K562 (cell line): ENCODE results near the gene CXCL17.
"Not testable (repeated sequence)": the region's sequence is repeated elsewhere in the genome, so short reads cannot be mapped to it uniquely, and the experiment has no call there.

Source experiments
- ARHGAP35 ChIP-seq: fragments of 450-650 bp; IDR thresholded peaks from 2 replicates; pipeline ENCODE4 v1.6.1; 2018; ENCODE audit not compliant: partially characterized antibody
- EGR1 ChIP-seq: fragments of 450-650 bp; conservative IDR thresholded peaks from 2 replicates; pipeline ENCODE4 v1.6.1; 2017; ENCODE audit warnings: mild to moderate bottlenecking
- FOXJ3 ChIP-seq: sonication (generic); formaldehyde crosslinking; IDR thresholded peaks from 2 replicates; pipeline ENCODE4 v1.4.0; 2020; ENCODE audit warnings: mild to moderate bottlenecking, missing genetic modification reagents
- SMARCE1 ChIP-seq: fragments of 450-650 bp; IDR thresholded peaks from 2 replicates; pipeline ENCODE4 v1.7.1; 2016; ENCODE audit warnings: mild to moderate bottlenecking

GRCh38 chr19:42485036-42485435 lies 42.3 kb upstream of the CXCL17 start:
- TF ChIP-seq SMARCE1, EGR1, FOXJ3, ARHGAP35: not testable (repeated sequence)
